ENCODE results near the gene XYLT1.
A peak's percentile ranks its signal among the peaks of the same experiment; 100 is the strongest.

Gene XYLT1

DNA sequence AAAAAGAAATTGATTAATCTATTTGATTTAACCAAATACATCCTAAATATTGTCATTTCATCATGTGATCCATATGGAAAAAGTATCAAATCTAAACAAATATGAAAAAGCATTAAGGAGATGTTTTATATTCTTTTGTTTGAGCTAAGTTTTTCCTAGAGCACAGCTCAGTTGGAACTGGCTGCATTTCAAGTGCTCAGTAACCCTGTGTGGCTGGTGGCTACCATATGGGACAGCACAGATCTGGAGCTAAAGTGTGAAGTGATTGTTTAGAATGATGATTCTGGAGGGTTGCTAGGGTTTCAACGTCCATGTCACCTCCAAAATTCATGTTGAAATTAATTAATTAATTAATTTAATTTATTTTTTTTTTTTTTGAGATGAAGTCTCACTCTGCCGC, 137.5 kb downstream of the XYLT1 start:
- peaks cover 31% of the 10 kb centered on the region for H3K4me1 ChIP-seq (ENCODE audit: control insufficient read depth, insufficient read depth, low read length)
- H3K9ac ChIP-seq (ENCODE audit: low read length in 2 of 2): peak overlapping the region in 1 of 2 donors; percentile 29
- H3K27me3 ChIP-seq (ENCODE audit: control insufficient read depth in 1 of 2, insufficient read depth in 2 of 2, low read length in 2 of 2): no peaks in the 10 kb centered on the region
- H3K4me3 ChIP-seq (ENCODE audit: low read length in 2 of 2): no peak overlapping the region
- H3K9me3 ChIP-seq (ENCODE audit: control insufficient read depth in 2 of 2, low read length in 2 of 2): no peaks in the 10 kb centered on the region
- no peak overlapping the region for H3K27ac ChIP-seq (ENCODE audit: low read length)
- no peaks in the 10 kb centered on the region for H3K36me3 ChIP-seq (ENCODE audit: control insufficient read depth in 2 of 2, insufficient read depth in 2 of 2, low read length in 2 of 2)

DNA sequence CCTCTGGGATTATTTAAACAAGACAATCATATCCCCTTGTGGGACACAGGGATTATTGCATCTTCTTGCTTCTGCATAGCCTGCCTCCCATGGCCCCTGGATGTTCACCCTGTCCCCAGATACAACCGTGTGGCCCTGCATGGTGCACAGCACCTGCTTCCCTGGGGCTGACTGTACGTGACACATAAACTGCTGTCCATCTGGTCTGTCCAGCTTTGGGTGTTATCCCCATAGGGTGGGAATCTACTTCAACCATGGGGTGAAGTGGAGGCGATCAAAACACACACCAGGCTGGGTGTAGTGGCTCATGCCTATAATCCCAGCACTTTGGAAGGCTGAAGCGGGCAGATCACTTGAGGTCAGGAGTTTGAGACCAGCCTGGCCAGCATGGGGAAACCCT, 138.8 kb downstream of the XYLT1 start:
- Histone ChIP-seq H3K27ac (ENCODE audit: low read length) (no peak overlapping the region), H3K9ac (ENCODE audit: low read length in 2 of 2) (no peak overlapping the region), H3K27me3 (ENCODE audit: control insufficient read depth in 1 of 2, insufficient read depth in 2 of 2, low read length in 2 of 2) (no peaks in the 10 kb centered on the region), H3K4me1 (ENCODE audit: control insufficient read depth, insufficient read depth, low read length) (peaks cover 31% of the 10 kb centered on the region), H3K4me3 (ENCODE audit: low read length in 2 of 2) (no peak overlapping the region), H3K36me3 (ENCODE audit: control insufficient read depth in 2 of 2, insufficient read depth in 2 of 2, low read length in 2 of 2) (no peaks in the 10 kb centered on the region), H3K9me3 (ENCODE audit: control insufficient read depth in 2 of 2, low read length in 2 of 2) (no peaks in the 10 kb centered on the region)

DNA sequence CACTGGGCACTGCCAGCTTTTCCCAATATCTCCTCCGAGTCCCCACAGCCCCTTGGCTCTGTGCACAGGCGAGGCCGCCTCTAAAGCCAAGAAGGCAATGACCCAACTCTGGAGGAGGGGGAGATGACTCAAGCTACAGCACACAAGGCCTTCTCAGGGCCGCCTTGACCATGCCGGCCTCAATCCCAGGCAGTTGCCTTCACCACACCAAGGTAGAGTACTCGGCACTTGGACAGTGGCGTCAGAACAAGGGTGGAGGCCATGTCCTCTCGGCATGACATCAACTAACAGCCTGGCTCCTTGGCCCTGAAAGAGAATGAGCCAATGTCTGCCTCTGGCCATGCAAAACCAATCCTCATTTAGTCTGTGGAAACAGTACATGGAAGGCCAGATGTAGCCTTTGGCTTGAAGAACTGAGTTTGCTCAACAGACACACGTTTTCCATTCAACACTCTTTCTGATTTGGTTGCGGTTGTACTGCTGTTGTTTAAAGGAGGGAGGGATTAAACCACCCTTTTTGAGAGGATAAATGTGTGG, 139.6 kb downstream of the XYLT1 start:
- Histone ChIP-seq H3K36me3 (ENCODE audit: control insufficient read depth in 2 of 2, insufficient read depth in 2 of 2, low read length in 2 of 2) (no peaks in the 10 kb centered on the region), H3K27ac (ENCODE audit: low read length) (no peak overlapping the region), H3K4me1 (ENCODE audit: control insufficient read depth, insufficient read depth, low read length) (peaks cover 30% of the 10 kb centered on the region), H3K9me3 (ENCODE audit: control insufficient read depth in 2 of 2, low read length in 2 of 2) (no peaks in the 10 kb centered on the region), H3K9ac (ENCODE audit: low read length in 2 of 2) (no peak overlapping the region), H3K4me3 (ENCODE audit: low read length in 2 of 2) (no peak overlapping the region), H3K27me3 (ENCODE audit: control insufficient read depth in 1 of 2, insufficient read depth in 2 of 2, low read length in 2 of 2) (no peaks in the 10 kb centered on the region)

DNA sequence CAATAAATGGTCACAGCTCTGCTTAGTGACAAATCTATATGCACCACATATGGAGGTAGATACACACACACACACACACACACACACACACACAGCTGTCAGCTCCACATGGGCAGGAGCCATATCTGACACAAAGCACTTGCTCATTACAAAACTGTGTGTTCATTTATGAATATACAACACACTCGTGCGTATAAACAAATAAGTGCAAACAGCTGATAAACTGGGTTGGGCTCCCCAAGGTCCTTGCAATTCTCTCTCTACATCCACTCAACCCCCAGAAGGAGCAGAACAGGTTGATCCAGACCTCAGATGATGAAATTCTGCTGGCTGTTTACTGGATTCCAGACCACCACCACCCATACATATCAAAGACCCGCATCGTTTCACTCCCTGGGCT, 140.7 kb downstream of the XYLT1 start:
- peaks cover 25% of the 10 kb centered on the region for H3K4me1 ChIP-seq (ENCODE audit: control insufficient read depth, insufficient read depth, low read length)
- H3K27me3 ChIP-seq (ENCODE audit: control insufficient read depth in 1 of 2, insufficient read depth in 2 of 2, low read length in 2 of 2): no peaks in the 10 kb centered on the region
- no peak overlapping the region for H3K9ac ChIP-seq (ENCODE audit: low read length in 2 of 2)
- H3K27ac ChIP-seq (ENCODE audit: low read length): peak overlapping the region; percentile 66
- no peaks in the 10 kb centered on the region for H3K9me3 ChIP-seq (ENCODE audit: control insufficient read depth in 2 of 2, low read length in 2 of 2)
- H3K4me3 ChIP-seq (ENCODE audit: low read length in 2 of 2): no peak overlapping the region
- no peaks in the 10 kb centered on the region for H3K36me3 ChIP-seq (ENCODE audit: control insufficient read depth in 2 of 2, insufficient read depth in 2 of 2, low read length in 2 of 2)

DNA sequence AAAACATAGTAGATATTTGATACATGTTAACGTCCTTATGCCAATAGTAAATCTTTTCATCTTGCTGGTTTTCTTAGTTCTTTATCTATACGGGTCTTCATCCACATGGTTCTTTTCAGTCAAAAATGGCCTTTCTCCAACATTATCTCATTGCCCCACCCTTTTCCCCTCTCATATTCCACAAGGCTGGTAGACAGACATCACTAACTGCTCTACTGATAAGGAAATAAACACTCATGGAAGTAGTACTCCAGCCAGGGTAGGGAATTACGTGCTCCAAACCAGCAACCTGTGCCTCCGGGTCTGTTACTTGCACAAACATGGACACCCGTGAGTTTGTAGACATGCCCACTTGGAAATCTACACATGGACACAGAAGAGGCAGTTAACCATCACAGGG, 141.4 kb downstream of the XYLT1 start:
- Histone ChIP-seq H3K9me3 (ENCODE audit: control insufficient read depth in 2 of 2, low read length in 2 of 2) (no peaks in the 10 kb centered on the region), H3K36me3 (ENCODE audit: control insufficient read depth in 2 of 2, insufficient read depth in 2 of 2, low read length in 2 of 2) (no peaks in the 10 kb centered on the region), H3K27me3 (ENCODE audit: control insufficient read depth in 1 of 2, insufficient read depth in 2 of 2, low read length in 2 of 2) (no peaks in the 10 kb centered on the region), H3K4me3 (ENCODE audit: low read length in 2 of 2) (peak overlapping the region; percentile 9 to 32), H3K4me1 (ENCODE audit: control insufficient read depth, insufficient read depth, low read length) (peaks cover 25% of the 10 kb centered on the region), H3K27ac (ENCODE audit: low read length) (peak overlapping the region; percentile 66), H3K9ac (ENCODE audit: low read length in 2 of 2) (peak overlapping the region; percentile 42 to 65)

DNA sequence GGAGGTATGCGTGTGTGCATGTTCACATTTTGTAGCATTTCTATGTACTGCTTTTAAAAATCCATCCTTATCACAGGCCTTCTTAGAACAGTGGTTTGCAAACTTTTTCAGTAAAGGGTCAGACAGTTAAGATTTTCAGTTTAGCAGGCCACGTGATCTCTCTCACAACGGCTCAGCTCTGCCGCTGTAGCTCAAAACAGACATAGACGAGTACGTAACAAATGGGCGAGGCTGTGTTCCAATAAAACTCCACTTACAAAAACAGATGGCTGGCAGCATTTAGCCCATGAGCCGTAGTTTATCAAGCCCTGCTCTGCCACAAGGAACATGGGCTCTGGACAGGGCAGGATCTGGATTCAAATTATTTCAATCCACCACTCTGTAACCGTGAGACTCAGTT, 141.8 kb downstream of the XYLT1 start:
- no peaks in the 10 kb centered on the region for H3K9me3 ChIP-seq (ENCODE audit: control insufficient read depth in 2 of 2, low read length in 2 of 2)
- peak overlapping the region; percentile 66 for H3K27ac ChIP-seq (ENCODE audit: low read length)
- peak overlapping the region; percentile 9 to 33 for H3K4me3 ChIP-seq (ENCODE audit: low read length in 2 of 2)
- no peaks in the 10 kb centered on the region for H3K36me3 ChIP-seq (ENCODE audit: control insufficient read depth in 2 of 2, insufficient read depth in 2 of 2, low read length in 2 of 2)
- no peaks in the 10 kb centered on the region for H3K27me3 ChIP-seq (ENCODE audit: control insufficient read depth in 1 of 2, insufficient read depth in 2 of 2, low read length in 2 of 2)
- H3K4me1 ChIP-seq (ENCODE audit: control insufficient read depth, insufficient read depth, low read length): peaks cover 21% of the 10 kb centered on the region
- peak overlapping the region; percentile 47 to 65 for H3K9ac ChIP-seq (ENCODE audit: low read length in 2 of 2)

DNA sequence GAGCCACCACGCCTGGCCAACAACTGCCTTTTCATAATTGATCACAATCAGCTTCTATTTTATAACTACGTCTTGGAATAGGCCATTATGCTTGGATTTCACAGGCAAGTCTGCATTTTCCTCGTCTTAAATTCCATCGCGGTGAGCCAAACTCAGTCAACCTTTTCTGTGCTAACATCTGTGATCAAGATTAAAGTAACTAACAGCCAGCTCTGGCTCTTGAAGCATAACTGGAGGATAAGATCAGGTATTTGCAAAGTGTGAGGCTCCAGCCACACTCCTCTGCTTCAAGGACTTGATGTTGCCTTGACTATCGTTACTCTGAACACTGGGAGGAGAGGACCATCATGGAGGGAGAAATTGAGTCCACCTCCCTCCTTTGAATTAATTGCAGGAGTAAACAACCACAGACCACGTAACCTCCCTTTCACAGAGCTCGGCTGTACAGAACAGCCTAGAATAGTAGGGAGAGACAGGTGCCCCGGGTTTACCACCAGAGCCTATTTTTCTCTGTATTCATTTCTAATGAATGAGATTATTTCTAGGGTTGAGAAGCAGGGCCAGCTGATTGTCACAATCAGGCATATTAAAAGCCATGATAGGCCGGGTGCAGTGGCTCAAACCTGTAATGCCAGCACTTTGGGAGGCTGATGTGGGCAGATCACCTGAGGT, 143.0 kb downstream of the XYLT1 start:
- Histone ChIP-seq H3K27ac (ENCODE audit: low read length) (no peak overlapping the region), H3K9ac (ENCODE audit: low read length in 2 of 2) (no peak overlapping the region), H3K27me3 (ENCODE audit: control insufficient read depth in 1 of 2, insufficient read depth in 2 of 2, low read length in 2 of 2) (no peaks in the 10 kb centered on the region), H3K9me3 (ENCODE audit: control insufficient read depth in 2 of 2, low read length in 2 of 2) (no peaks in the 10 kb centered on the region), H3K4me1 (ENCODE audit: control insufficient read depth, insufficient read depth, low read length) (peaks cover 17% of the 10 kb centered on the region), H3K36me3 (ENCODE audit: control insufficient read depth in 2 of 2, insufficient read depth in 2 of 2, low read length in 2 of 2) (no peaks in the 10 kb centered on the region), H3K4me3 (ENCODE audit: low read length in 2 of 2) (no peak overlapping the region)

DNA sequence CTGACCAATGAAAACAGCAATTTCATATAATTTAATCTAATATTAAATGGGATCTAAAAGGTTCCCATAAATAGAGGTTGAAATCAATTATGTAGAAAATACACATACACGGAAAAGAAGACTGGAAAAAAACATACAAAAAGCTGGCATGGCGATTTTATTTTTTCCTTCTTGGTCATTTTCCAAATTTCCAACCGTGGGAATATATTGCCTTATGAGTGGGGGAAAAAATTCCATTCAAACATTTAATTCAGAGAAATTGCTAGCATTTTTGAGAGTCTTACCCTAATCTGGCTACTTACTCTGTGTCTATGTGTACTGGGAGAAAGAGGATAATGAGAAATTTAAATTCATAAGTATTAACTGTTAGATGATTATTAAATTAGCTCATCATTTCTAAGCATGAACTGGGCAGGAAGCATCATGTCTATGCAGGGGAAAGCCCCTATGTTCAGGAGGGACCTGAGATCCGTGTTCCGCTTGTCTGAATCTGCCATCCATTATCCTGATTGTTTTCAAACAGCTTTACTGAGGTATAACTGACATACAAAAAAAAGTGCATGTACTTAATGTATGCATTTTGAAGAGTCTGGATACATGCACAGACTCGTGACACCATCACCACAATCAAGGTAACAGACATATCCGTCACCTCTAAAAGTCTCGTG, 145.2 kb downstream of the XYLT1 start:
- Histone ChIP-seq H3K4me3 (ENCODE audit: low read length in 2 of 2) (no peak overlapping the region), H3K9me3 (ENCODE audit: control insufficient read depth in 2 of 2, low read length in 2 of 2) (no peaks in the 10 kb centered on the region), H3K36me3 (ENCODE audit: control insufficient read depth in 2 of 2, insufficient read depth in 2 of 2, low read length in 2 of 2) (no peaks in the 10 kb centered on the region)

DNA sequence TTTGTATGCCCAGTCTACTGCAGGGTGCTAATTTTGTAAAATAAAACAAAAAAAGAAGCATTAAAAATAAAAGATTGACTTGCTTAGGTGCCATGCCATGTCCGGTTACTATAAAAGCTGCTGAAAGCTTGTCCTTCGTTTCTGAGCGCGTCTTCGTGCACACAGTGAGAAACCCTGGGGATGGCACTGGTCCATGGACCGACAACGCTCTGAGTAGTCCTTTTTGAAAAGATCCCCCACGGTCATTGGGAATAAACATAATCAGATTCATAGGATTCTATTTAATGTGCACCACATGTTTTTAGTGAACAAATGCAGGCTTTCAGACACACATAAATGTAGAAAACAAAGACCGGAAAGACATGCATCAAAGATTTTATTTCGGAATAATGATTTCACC, 146.3 kb downstream of the XYLT1 start:
- H3K36me3 ChIP-seq (ENCODE audit: control insufficient read depth in 2 of 2, insufficient read depth in 2 of 2, low read length in 2 of 2): no peaks in the 10 kb centered on the region
- H3K4me3 ChIP-seq (ENCODE audit: low read length in 2 of 2): no peak overlapping the region
- no peaks in the 10 kb centered on the region for H3K27me3 ChIP-seq (ENCODE audit: control insufficient read depth in 1 of 2, insufficient read depth in 2 of 2, low read length in 2 of 2)
- H3K9ac ChIP-seq (ENCODE audit: low read length in 2 of 2): no peak overlapping the region
- peaks cover 9% of the 10 kb centered on the region for H3K4me1 ChIP-seq (ENCODE audit: control insufficient read depth, insufficient read depth, low read length)
- H3K9me3 ChIP-seq (ENCODE audit: control insufficient read depth in 2 of 2, low read length in 2 of 2): no peaks in the 10 kb centered on the region
- H3K27ac ChIP-seq (ENCODE audit: low read length): no peak overlapping the region

More for the DNA sequence above, 145.2 kb downstream of the XYLT1 start:
- peaks cover 13% of the 10 kb centered on the region for H3K4me1 ChIP-seq (ENCODE audit: control insufficient read depth, insufficient read depth, low read length)
- no peak overlapping the region for H3K27ac ChIP-seq (ENCODE audit: low read length)
- no peak overlapping the region for H3K9ac ChIP-seq (ENCODE audit: low read length in 2 of 2)
- no peaks in the 10 kb centered on the region for H3K27me3 ChIP-seq (ENCODE audit: control insufficient read depth in 1 of 2, insufficient read depth in 2 of 2, low read length in 2 of 2)

DNA sequence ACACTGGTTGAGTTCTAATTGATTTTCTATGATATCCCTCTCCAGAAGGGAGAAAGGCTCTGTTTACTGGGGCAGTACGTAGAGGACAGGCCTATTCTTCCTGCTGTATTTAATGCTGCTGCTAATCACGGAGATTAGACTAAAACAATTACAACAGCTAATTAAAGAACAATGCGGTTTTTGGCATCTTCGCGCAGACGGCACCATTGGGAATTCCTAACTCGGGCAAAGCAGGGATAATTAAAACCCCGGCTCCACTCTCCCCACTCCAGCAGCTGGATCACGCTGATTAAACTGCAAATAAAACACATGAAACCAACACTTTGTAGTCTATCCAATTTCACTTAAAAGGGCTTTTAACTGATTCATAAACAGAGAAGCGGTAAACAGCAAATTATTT, 147.6 kb downstream of the XYLT1 start:
- Histone ChIP-seq H3K27ac (ENCODE audit: low read length) (no peak overlapping the region), H3K36me3 (ENCODE audit: control insufficient read depth in 2 of 2, insufficient read depth in 2 of 2, low read length in 2 of 2) (no peaks in the 10 kb centered on the region), H3K9ac (ENCODE audit: low read length in 2 of 2) (no peak overlapping the region), H3K4me1 (ENCODE audit: control insufficient read depth, insufficient read depth, low read length) (no peaks in the 10 kb centered on the region), H3K4me3 (ENCODE audit: low read length in 2 of 2) (no peak overlapping the region), H3K27me3 (ENCODE audit: control insufficient read depth in 1 of 2, insufficient read depth in 2 of 2, low read length in 2 of 2) (no peaks in the 10 kb centered on the region), H3K9me3 (ENCODE audit: control insufficient read depth in 2 of 2, low read length in 2 of 2) (no peaks in the 10 kb centered on the region)

DNA sequence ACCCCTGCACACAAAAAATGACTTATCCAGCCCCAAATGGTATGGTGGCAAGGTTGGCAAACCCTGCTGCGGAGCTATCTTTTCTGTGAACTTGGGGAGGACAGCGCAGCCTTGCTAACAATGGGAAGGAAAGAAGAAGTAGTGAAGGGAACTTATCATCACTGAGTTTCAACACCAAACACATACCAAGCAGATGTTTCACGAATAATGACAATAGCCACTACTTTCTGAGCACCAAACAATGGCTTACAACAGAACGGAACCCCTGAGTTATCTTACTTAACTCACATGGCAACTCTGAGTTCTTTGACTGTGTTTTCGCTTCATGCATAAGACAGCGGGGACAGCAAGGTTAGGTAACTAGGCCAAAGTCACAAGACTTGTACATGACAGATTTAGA, 148.9 kb downstream of the XYLT1 start:
- no peaks in the 10 kb centered on the region for H3K27me3 ChIP-seq (ENCODE audit: control insufficient read depth in 1 of 2, insufficient read depth in 2 of 2, low read length in 2 of 2)
- no peaks in the 10 kb centered on the region for H3K36me3 ChIP-seq (ENCODE audit: control insufficient read depth in 2 of 2, insufficient read depth in 2 of 2, low read length in 2 of 2)
- H3K9ac ChIP-seq (ENCODE audit: low read length in 2 of 2): no peak overlapping the region
- no peaks in the 10 kb centered on the region for H3K4me1 ChIP-seq (ENCODE audit: control insufficient read depth, insufficient read depth, low read length)
- H3K4me3 ChIP-seq (ENCODE audit: low read length in 2 of 2): no peak overlapping the region
- no peaks in the 10 kb centered on the region for H3K9me3 ChIP-seq (ENCODE audit: control insufficient read depth in 2 of 2, low read length in 2 of 2)
- no peak overlapping the region for H3K27ac ChIP-seq (ENCODE audit: low read length)

Measured in stomach smooth muscle (tissue), 2 donors.